ENCODE measurements around the gene ISLR.

Gene ISLR

GRCh38 chr15:74173380-74174218 is at the start of gene ISLR:
ISLR (plus strand) TSS chr15:74173710; CDS start chr15:74174859, 1,149 bp downstream.
- no peak for DNase-seq (ENCODE audit: low read depth, low spot score)

- DNase-seq (ENCODE audit: low read depth, low spot score), result no peak
These were observed 49.3 kb upstream of the ISLR start for GRCh38 chr15:74124196-74124595.

GRCh38 chr15:74124759-74125158 is 48.8 kb upstream of the ISLR start:
- no peak for DNase-seq (ENCODE audit: low read depth, low spot score)

GRCh38 chr15:74127255-74127953 is 46.1 kb upstream of the ISLR start:
- peak; percentile 61 for DNase-seq (ENCODE audit: low read depth, low spot score)

GRCh38 chr15:74127954-74128784 is 45.3 kb upstream of the ISLR start:
- no peak for DNase-seq (ENCODE audit: low read depth, low spot score)

- DNase-seq (ENCODE audit: low read depth, low spot score), result no peak
These were observed 44.5 kb upstream of the ISLR start for GRCh38 chr15:74128785-74129585.

GRCh38 chr15:74129586-74130154 is 43.8 kb upstream of the ISLR start:
- DNase-seq (ENCODE audit: low read depth, low spot score), result no peak

- DNase-seq (ENCODE audit: low read depth, low spot score), result no peak
These were observed 43.2 kb upstream of the ISLR start, which contains the start of gene ISLR2 for GRCh38 chr15:74130155-74130848. ISLR2 (plus strand) TSS chr15:74130586; CDS start chr15:74132755, 2,169 bp downstream.

GRCh38 chr15:74130849-74131627 is 42.5 kb upstream of the ISLR start:
- no peak for DNase-seq (ENCODE audit: low read depth, low spot score)

GRCh38 chr15:74131628-74132413 is 41.7 kb upstream of the ISLR start:
- no peak for DNase-seq (ENCODE audit: low read depth, low spot score)

GRCh38 chr15:74132681-74133651 is 40.5 kb upstream of the ISLR start:
- DNase-seq (ENCODE audit: low read depth, low spot score), result no peak

- DNase-seq (ENCODE audit: low read depth, low spot score), result no peak
These were observed 39.7 kb upstream of the ISLR start for GRCh38 chr15:74133694-74134386.

GRCh38 chr15:74134387-74135027 is 39.0 kb upstream of the ISLR start:
- no peak for DNase-seq (ENCODE audit: low read depth, low spot score)

- no peak for DNase-seq (ENCODE audit: low read depth, low spot score)
These were observed 38.4 kb upstream of the ISLR start for GRCh38 chr15:74135041-74135565.

GRCh38 chr15:74136540-74136813 is 37.0 kb upstream of the ISLR start:
- no peak for DNase-seq (ENCODE audit: low read depth, low spot score)

- no peak for DNase-seq (ENCODE audit: low read depth, low spot score)
These were observed 36.5 kb upstream of the ISLR start for GRCh38 chr15:74136814-74137536.

Data from activated CD4-positive, CD25-positive, alpha-beta regulatory T cell treated with anti-CD3 and anti-CD28 coated beads, Interleukin-2, amount 50 U/mL, for 16 hours (primary cell).